BE2C (cell line): ENCODE results near the gene KCNAB2.

ENCODE experiments used
- DNase-seq: peaks from one replicate; pipeline ENCODE4 v3.0.0-alpha.2; 2020
- H3K27me3 ChIP-seq: fragments of 250-450 bp; sonication (Bioruptor Pico); 2 replicates; pipeline ENCODE4 v1.5.1; 2020; ENCODE audit warnings: mild to moderate bottlenecking
- H3K36me3 ChIP-seq: fragments of 250-450 bp; sonication (Bioruptor Pico); 2 replicates; pipeline ENCODE4 v1.5.1; 2020; ENCODE audit warnings: mild to moderate bottlenecking
- H3K4me1 ChIP-seq: fragments of 250-450 bp; sonication (Bioruptor Pico); 2 replicates; pipeline ENCODE4 v1.5.1; 2020
- H3K4me3 ChIP-seq: 2 replicates; pipeline ENCODE4 v1.5.1; 2011; ENCODE audit warnings: low read depth, low read length
- H3K9me3 ChIP-seq: fragments of 250-450 bp; sonication (Bioruptor Pico); 2 replicates; pipeline ENCODE4 v1.5.1; 2020
- TF ChIP-seq, protein P1 (sequence below): IDR thresholded peaks from 2 replicates; pipeline ENCODE4 v1.5.1; 2012; ENCODE audit warnings: mild to moderate bottlenecking, low read depth, low read length

The KCNAB2 gene

DNA sequence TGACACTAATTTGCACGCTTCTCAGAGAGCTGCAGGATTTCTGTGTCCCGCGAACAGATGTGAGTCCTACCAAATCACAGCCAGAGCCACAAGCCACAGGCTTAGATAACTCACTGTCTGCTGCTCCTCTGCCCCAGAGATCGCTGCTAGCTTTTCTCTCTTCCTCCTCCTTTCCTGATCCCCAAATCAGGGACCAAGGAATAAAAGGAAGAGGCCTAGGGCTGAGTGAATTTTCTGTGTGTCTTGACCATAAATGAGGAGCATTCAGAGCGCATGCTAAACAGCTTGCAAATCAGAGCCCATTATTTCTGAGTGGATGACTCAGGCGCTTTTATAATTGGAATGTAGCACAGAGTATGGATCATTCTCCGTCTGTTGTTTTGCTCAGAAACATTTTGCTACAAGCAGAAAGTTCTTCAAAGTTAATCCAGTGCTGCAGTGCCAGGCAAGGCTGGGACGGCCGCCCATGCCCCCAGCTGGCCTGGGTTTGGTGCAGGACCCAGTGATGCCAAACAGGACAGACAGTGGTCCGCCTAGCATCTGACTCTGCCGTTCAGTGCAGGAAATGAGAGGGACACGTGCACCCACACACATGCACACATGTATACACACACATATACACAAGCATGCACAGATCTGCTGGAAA, 38.2 kb downstream of the KCNAB2 start:
- no peak overlapping the region for H3K4me3 ChIP-seq
- no peaks in the 10 kb centered on the region for H3K4me1 ChIP-seq
- H3K9me3 ChIP-seq, result no peaks in the 10 kb centered on the region
- H3K27me3 ChIP-seq, result no peaks in the 10 kb centered on the region
- no peaks in the 10 kb centered on the region for H3K36me3 ChIP-seq
- TF ChIP-seq, protein P1, sequence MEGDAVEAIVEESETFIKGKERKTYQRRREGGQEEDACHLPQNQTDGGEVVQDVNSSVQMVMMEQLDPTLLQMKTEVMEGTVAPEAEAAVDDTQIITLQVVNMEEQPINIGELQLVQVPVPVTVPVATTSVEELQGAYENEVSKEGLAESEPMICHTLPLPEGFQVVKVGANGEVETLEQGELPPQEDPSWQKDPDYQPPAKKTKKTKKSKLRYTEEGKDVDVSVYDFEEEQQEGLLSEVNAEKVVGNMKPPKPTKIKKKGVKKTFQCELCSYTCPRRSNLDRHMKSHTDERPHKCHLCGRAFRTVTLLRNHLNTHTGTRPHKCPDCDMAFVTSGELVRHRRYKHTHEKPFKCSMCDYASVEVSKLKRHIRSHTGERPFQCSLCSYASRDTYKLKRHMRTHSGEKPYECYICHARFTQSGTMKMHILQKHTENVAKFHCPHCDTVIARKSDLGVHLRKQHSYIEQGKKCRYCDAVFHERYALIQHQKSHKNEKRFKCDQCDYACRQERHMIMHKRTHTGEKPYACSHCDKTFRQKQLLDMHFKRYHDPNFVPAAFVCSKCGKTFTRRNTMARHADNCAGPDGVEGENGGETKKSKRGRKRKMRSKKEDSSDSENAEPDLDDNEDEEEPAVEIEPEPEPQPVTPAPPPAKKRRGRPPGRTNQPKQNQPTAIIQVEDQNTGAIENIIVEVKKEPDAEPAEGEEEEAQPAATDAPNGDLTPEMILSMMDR, result no peak
- no peak for DNase-seq

DNA sequence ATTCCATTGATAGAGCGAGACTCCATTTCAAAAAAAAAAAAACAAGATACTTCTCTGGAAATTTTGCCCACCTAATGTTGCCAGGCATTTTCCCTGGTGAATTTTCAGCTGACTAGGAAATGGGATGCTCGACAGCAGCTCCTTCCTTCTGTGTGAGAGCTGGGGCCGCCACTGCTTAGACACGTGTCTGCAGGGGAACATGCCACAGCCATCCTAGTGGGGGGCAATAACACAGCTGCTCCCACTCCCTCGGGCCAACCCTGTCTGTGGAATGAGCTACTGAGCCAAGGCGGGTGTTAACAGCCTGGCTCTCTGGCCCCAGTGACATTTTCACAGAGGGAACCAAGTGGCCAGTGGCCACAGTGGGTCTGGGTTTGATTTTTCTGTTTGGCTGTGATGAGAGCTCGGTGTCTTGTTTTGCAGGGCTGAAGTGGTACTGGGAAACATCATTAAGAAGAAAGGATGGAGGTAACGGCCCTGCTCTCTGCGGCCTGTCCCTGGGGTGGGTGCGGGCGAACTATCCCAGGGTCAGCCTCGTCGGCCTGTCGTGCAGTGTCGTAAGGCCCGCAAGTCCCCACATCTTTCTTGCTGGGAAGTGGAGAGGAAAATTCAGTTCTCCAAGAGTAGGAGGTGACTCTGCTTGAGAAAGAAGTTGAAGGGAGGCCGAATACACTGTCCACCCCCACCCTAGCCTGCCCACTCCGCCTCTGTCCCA, 39.2 kb downstream of the KCNAB2 start:
- Histone ChIP-seq H3K4me1 (no peaks in the 10 kb centered on the region), H3K27me3 (no peaks in the 10 kb centered on the region), H3K4me3 (no peak overlapping the region), H3K9me3 (no peaks in the 10 kb centered on the region), H3K36me3 (no peaks in the 10 kb centered on the region)
- no peak for DNase-seq
- TF ChIP-seq, protein P1, result no peak

DNA sequence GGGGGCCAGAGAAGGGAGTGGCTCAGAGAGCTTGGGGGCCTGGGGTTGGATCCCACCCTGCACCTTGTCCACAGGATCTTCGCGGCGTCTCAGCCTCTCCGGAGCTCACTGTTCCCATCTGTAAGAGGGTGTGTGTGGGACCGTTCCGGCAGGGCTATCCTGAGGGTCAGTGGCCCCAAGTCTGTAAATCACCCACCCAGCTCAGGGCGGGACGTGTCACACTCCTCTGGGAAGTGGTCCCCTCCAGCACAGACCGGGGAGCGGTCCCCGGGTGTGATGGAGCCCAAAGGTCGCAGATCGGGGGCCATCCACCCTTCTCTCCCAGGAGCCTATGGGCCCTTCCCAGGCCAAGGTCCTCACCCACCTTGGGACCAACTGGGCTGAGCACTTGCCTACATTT, 40.0 kb downstream of the KCNAB2 start:
- no peaks in the 10 kb centered on the region for H3K9me3 ChIP-seq
- H3K4me1 ChIP-seq, result no peaks in the 10 kb centered on the region
- TF ChIP-seq, protein P1, result no peak
- no peak overlapping the region for H3K4me3 ChIP-seq
- no peak for DNase-seq
- no peaks in the 10 kb centered on the region for H3K36me3 ChIP-seq
- H3K27me3 ChIP-seq, result no peaks in the 10 kb centered on the region

DNA sequence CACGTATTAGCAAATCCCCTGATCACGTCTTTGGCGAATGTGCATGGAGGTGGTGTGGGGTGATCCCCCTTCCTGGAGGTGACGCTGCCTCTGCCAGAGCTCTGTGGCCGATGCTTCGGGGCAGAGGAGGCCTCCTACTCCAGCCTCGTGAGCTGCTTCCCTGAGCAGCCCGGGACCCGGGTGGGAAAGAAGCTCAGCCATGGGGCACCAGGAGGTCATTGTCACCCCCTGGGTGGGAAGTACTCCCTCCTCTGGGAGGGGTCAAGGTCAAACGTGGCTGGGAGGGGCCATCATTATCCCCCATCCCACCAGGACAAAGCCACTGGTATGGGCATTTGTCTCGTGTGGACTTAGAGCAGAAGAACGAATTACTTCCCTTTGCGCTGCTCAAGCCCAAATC, 40.7 kb downstream of the KCNAB2 start:
- Histone ChIP-seq H3K9me3 (no peaks in the 10 kb centered on the region), H3K4me3 (no peak overlapping the region), H3K4me1 (no peaks in the 10 kb centered on the region), H3K27me3 (no peaks in the 10 kb centered on the region), H3K36me3 (no peaks in the 10 kb centered on the region)
- no peak for DNase-seq
- TF ChIP-seq, protein P1, result no peak

DNA sequence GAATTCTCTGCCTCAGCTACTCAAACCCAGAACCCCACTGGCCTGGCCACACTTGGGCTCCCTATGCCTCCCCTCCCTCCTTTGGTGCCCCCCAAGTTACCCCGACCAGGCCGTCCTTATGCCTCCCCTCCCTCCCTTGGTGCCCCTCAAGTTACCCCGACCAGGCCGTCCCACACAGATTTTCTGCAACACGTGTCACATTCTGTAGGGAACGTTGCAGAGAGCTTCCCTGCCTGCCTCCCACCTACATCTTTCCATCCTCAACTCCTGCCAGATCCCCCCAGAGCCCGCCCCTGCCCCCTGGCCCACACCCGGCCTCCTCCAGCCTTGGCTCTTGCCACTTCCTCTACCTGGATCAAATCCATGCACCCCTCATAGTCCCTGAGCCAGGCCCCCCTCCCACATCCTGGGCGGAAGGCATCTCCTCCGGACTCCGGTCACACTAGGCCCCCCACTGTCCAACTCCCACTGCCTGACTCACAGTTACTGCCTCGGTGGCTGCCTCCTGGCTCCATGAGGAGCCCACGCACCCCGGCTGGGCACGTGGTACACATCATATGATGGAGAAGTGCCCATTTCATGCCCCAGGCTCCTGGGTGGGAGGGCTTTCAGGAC, 41.2 kb downstream of the KCNAB2 start:
- no peaks in the 10 kb centered on the region for H3K27me3 ChIP-seq
- H3K4me3 ChIP-seq, result no peak overlapping the region
- no peaks in the 10 kb centered on the region for H3K9me3 ChIP-seq
- H3K4me1 ChIP-seq, result no peaks in the 10 kb centered on the region
- no peaks in the 10 kb centered on the region for H3K36me3 ChIP-seq
- TF ChIP-seq, protein P1, result no peak
- DNase-seq, result no peak

DNA sequence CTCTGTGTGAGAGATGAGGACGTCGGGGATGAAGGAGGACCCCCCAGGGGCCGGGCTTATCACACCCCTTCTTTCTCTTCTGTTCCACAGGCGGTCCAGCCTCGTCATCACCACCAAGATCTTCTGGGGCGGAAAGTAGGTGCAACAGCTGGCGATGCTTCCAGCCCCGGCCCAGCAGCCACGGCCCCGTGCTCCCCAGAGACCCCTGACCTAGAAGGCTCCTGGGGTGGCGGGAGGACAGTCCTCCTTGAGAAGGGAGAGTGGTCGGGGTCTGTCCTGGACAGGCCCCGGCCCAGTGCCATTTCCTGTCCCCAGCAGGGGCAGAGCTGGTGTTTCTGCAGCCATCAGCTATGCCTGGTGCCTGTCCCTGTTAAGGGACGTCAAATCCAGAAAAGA, 41.7 kb downstream of the KCNAB2 start:
- TF ChIP-seq, protein P1, result no peak
- no peaks in the 10 kb centered on the region for H3K9me3 ChIP-seq
- DNase-seq, result no peak
- no peaks in the 10 kb centered on the region for H3K4me1 ChIP-seq
- no peaks in the 10 kb centered on the region for H3K36me3 ChIP-seq
- no peak overlapping the region for H3K4me3 ChIP-seq
- no peaks in the 10 kb centered on the region for H3K27me3 ChIP-seq
